Fibroblast of lung (primary cell): ENCODE results near the gene SLC25A10. TPM values are rescaled to one million over a fixed set of nuclear protein-coding genes. Genes with fewer than 3 reads are reported as not detected.

ENCODE experiments used
- DNase-seq, 2 donors: peaks; one replicate each; pipeline versions ENCODE4 v3.0.0 to v3.0.0-alpha.2; 2010; ENCODE audit warnings: low read depth in 2 of 2
- H2AFZ ChIP-seq: 2 replicates; pipeline ENCODE4 v1.5.1; 2012; ENCODE audit warnings: low read length, control low read depth, inconsistent platforms
- H3K27ac ChIP-seq: 2 replicates; pipeline ENCODE4 v1.5.1; 2011; ENCODE audit warnings: low read length, control low read depth; ENCODE audit not compliant: insufficient read depth
- H3K27me3 ChIP-seq: 2 replicates; pipeline ENCODE4 v1.5.1; 2011; ENCODE audit warnings: mild to moderate bottlenecking, low read length; ENCODE audit not compliant: control insufficient read depth, insufficient read depth
- H3K36me3 ChIP-seq: 2 replicates; pipeline ENCODE4 v1.5.1; 2011; ENCODE audit warnings: low read length; ENCODE audit not compliant: control insufficient read depth, insufficient read depth
- H3K4me1 ChIP-seq: 2 replicates; pipeline ENCODE4 v1.5.1; 2011; ENCODE audit warnings: low read length; ENCODE audit not compliant: control insufficient read depth, insufficient read depth; ENCODE audit errors: extremely low read depth
- H3K4me2 ChIP-seq: 2 replicates; pipeline ENCODE4 v1.5.1; 2011; ENCODE audit warnings: low read length, control low read depth; ENCODE audit not compliant: insufficient read depth; ENCODE audit errors: extremely low read depth
- H3K4me3 ChIP-seq, 4 experiments: fragments of 200-600 bp in 1 of 4; sonication (generic) in 1 of 4; replicated peaks in 1 of 4; 2 replicates each; pipeline ENCODE4 v1.5.1; 2011 to 2016; ENCODE audit warnings: low read length in 4 of 4, low read depth in 3 of 4, mild to moderate bottlenecking in 3 of 4, control low read depth in 2 of 4, inconsistent platforms in 1 of 4, mixed read lengths in 1 of 4; ENCODE audit not compliant: insufficient read depth in 1 of 4; ENCODE audit errors: control extremely low read depth in 1 of 4
- H3K79me2 ChIP-seq: 2 replicates; pipeline ENCODE4 v1.5.1; 2012; ENCODE audit warnings: mild to moderate bottlenecking, low read length, inconsistent platforms; ENCODE audit not compliant: control insufficient read depth, insufficient read depth
- H3K9ac ChIP-seq: 2 replicates; pipeline ENCODE4 v1.5.1; 2011; ENCODE audit warnings: mild to moderate bottlenecking, low read length, control low read depth; ENCODE audit not compliant: insufficient read depth
- H3K9me3 ChIP-seq: 2 replicates; pipeline ENCODE4 v1.5.1; 2012; ENCODE audit warnings: low read depth, low read length; ENCODE audit not compliant: control insufficient read depth, insufficient read depth
- H4K20me1 ChIP-seq: 2 replicates; pipeline ENCODE4 v1.5.1; 2011; ENCODE audit warnings: low read length; ENCODE audit not compliant: control insufficient read depth, insufficient read depth; ENCODE audit errors: extremely low read depth
- CTCF ChIP-seq, 2 donors: IDR thresholded peaks in 1 of 2; conservative IDR thresholded peaks in 1 of 2; 1 replicate in 1 of 2; 2 replicates in 1 of 2; pipeline ENCODE4 v1.5.1; 2011 to 2012; ENCODE audit warnings: low read length in 2 of 2, control low read depth in 1 of 2, inconsistent platforms in 1 of 2, low read depth in 1 of 2, mild to moderate bottlenecking in 1 of 2
- EZH2 ChIP-seq: IDR thresholded peaks from 2 replicates; pipeline ENCODE4 v1.5.1; 2012; ENCODE audit warnings: low read length, control low read depth, mild to moderate bottlenecking; ENCODE audit errors: missing control alignments
- polyA plus RNA-seq, 2 donors: library from polyadenylated mRNA; depleted of rRNA in 1 of 2; stranded (reverse) in 1 of 2; unstranded in 1 of 2; fragments of >200 nt; gene quantifications; 2 replicates each; pipeline ENCODE4 v1.2.1, GENCODE V29; 2011 to 2012; ENCODE audit warnings: missing spikeins in 1 of 2
- total RNA-seq: library from RNA; depleted of rRNA; stranded (reverse); fragments of >200 nt; gene quantifications from 2 replicates; pipeline ENCODE4 v1.2.1, GENCODE V29; 2014

SLC25A10 gene
- total and polyA plus RNA-seq, 2 donors (not counting 1 experiment from before 2014, with no cell fraction given), result 3.7 to 5.8 TPM

- no peak for DNase-seq
- no peak overlapping the region for H3K4me2 ChIP-seq
- peaks cover 59% of the 10 kb centered on the region for H3K79me2 ChIP-seq
- H3K36me3 ChIP-seq, result peaks cover 37% of the 10 kb centered on the region
- H3K9ac ChIP-seq, result no peak overlapping the region
- H2AFZ ChIP-seq, result no peak overlapping the region
- TF ChIP-seq CTCF (conservative IDR thresholded peaks at IDR 0.05 in 1 of 2, IDR thresholded peaks at IDR 0.05 in 1 of 2; ENCODE audit: low read depth in 1 of 2, low read length in 2 of 2) (no peak), EZH2 (no peak)
- H3K4me3 ChIP-seq, result no peak overlapping the region
- H4K20me1 ChIP-seq, result no peaks in the 10 kb centered on the region
- no peaks in the 10 kb centered on the region for H3K9me3 ChIP-seq
- H3K27ac ChIP-seq, result peak overlapping the region; percentile 61
- H3K27me3 ChIP-seq, result no peaks in the 10 kb centered on the region
- H3K4me1 ChIP-seq, result peaks cover 17% of the 10 kb centered on the region
Measured at GRCh38 chr17:81700353-81701287, 11.5 kb upstream of the SLC25A10 start.

GRCh38 chr17:81701288-81702071 lies 10.6 kb upstream of the SLC25A10 start:
- no peaks in the 10 kb centered on the region for H3K9me3 ChIP-seq
- H3K4me1 ChIP-seq, result peaks cover 17% of the 10 kb centered on the region
- H2AFZ ChIP-seq, result no peak overlapping the region
- H3K27ac ChIP-seq, result peak overlapping the region; percentile 61
- peak overlapping the region; percentile 13 for H3K9ac ChIP-seq
- peak overlapping the region; percentile 80 to 89 (median 86) for H3K4me3 ChIP-seq
- TF ChIP-seq EZH2 (no peak), CTCF (conservative IDR thresholded peaks at IDR 0.05 in 1 of 2, IDR thresholded peaks at IDR 0.05 in 1 of 2; ENCODE audit: low read depth in 1 of 2, low read length in 2 of 2) (no peak)
- H3K4me2 ChIP-seq, result peak overlapping the region; percentile 98
- peaks cover 37% of the 10 kb centered on the region for H3K36me3 ChIP-seq
- DNase-seq, result no peak
- peaks cover 59% of the 10 kb centered on the region for H3K79me2 ChIP-seq
- H3K27me3 ChIP-seq, result no peaks in the 10 kb centered on the region
- no peaks in the 10 kb centered on the region for H4K20me1 ChIP-seq
